Mucosa of descending colon (tissue), 3 donors: ENCODE results near the gene OR5B12. TPM values are rescaled to one million over a fixed set of nuclear protein-coding genes. Genes with fewer than 3 reads are reported as not detected.

Experiments
- ATAC-seq: fragments of 200-7000 bp; cut with Tn5 transposase; one replicate; pipeline ENCODE4 v1.9.1; 2020; ENCODE audit warnings: mild to moderate bottlenecking, moderate library complexity
- DNase-seq, 3 donors: peaks; one replicate each; pipeline ENCODE4 v3.0.0-alpha.2; 2020
- H3K36me3 ChIP-seq: fragments of 200-600 bp; one replicate; pipeline ENCODE4 v1.8.0; 2021; ENCODE audit warnings: low read depth, mild to moderate bottlenecking
- H3K4me1 ChIP-seq: fragments of 200-600 bp; one replicate; pipeline ENCODE4 v1.8.0; 2021; ENCODE audit warnings: low read depth, mild to moderate bottlenecking
- H3K4me3 ChIP-seq: fragments of 200-600 bp; one replicate; pipeline ENCODE4 v1.8.0; 2021; ENCODE audit warnings: mild to moderate bottlenecking
- H3K9me3 ChIP-seq: fragments of 200-600 bp; one replicate; pipeline ENCODE4 v1.8.0; 2021; ENCODE audit warnings: mild to moderate bottlenecking
- CTCF ChIP-seq: fragments of 200-600 bp; IDR thresholded peaks from one replicate; pipeline ENCODE4 v1.8.0; 2022; ENCODE audit warnings: antibody characterized with exemption, mild to moderate bottlenecking
- intact Hi-C, 2 donors: fragments of 100-400 bp; cut with DNase I in 1 of 2; cut with micrococcal nuclease in 1 of 2; formaldehyde crosslinking; loops; one replicate each; pipeline versions ENCODE4 v1.11.0 to v1.11.1; 2022; cut with DNase I, micrococcal nuclease
- total RNA-seq, 3 donors: library from RNA; stranded (reverse); fragmentation: NEBNext Ultra II Directional in 2 of 3; extraction: Animal tissue kit (Norgen Biotek cat#: 25700) in 2 of 3; gene quantifications; one replicate each; pipeline versions ENCODE4 v1.2.1 to v1.2.4, GENCODE V29; 2021 to 2023
- donor health status: DM: no; HTN: no; CAD: no; lungs with moderate emphysema.
- donor health status: DM: no; HTN: no; CAD: no.
- donor health status: DM: no; HTN: yes; CAD: no.

OR5B12 gene
- total RNA-seq, 3 donors from 2014 or later: not detected

- DNase-seq (no peak), ATAC-seq (no peak)
- Histone ChIP-seq H3K4me1 (no peaks in the 10 kb centered on the region), H3K36me3 (no peaks in the 10 kb centered on the region), H3K4me3 (no peak overlapping the region), H3K9me3 (no peaks in the 10 kb centered on the region)
- intact Hi-C loops: no loop called here
- no peak for TF ChIP-seq CTCF
Observed at GRCh38 chr11:58394195-58394594, 47.8 kb downstream of the OR5B12 start.

GRCh38 chr11:58392746-58393145, 49.3 kb downstream of the OR5B12 start:
- DNase-seq: no peak
- Histone ChIP-seq H3K36me3 (no peaks in the 10 kb centered on the region), H3K9me3 (no peaks in the 10 kb centered on the region), H3K4me1 (no peaks in the 10 kb centered on the region), H3K4me3 (no peak overlapping the region)
- no peak for TF ChIP-seq CTCF
- ATAC-seq: no peak
- intact Hi-C loops: no loop called here

- Histone ChIP-seq H3K4me1 (no peaks in the 10 kb centered on the region), H3K9me3 (no peaks in the 10 kb centered on the region), H3K36me3 (no peaks in the 10 kb centered on the region), H3K4me3 (no peak overlapping the region)
- TF ChIP-seq CTCF: no peak
- ATAC-seq (no peak), DNase-seq (no peak)
- intact Hi-C loops: no loop called here
Observed at GRCh38 chr11:58391879-58392278, 50.2 kb downstream of the OR5B12 start.

- H3K4me3 ChIP-seq: no peak overlapping the region
- peak in 1 of 3 donors; percentile 39 for DNase-seq
- TF ChIP-seq CTCF: no peak
- no peaks in the 10 kb centered on the region for H3K4me1 ChIP-seq
- intact Hi-C loops: no loop called here
- no peak for ATAC-seq
- no peaks in the 10 kb centered on the region for H3K36me3 ChIP-seq
- H3K9me3 ChIP-seq: no peaks in the 10 kb centered on the region
Observed at GRCh38 chr11:58390551-58391063, 51.4 kb downstream of the OR5B12 start.

Other genes with a start within 250 kb of the OR5B12 start
- not detected for gene OR1S2, start 238.1 kb downstream of the OR5B12 start, total RNA-seq
- not detected for gene OR1S1, start 229.5 kb downstream of the OR5B12 start, total RNA-seq
- gene OR10Q1, start 213.3 kb downstream of the OR5B12 start, total RNA-seq: not detected
- gene OR10W1, start 174.0 kb downstream of the OR5B12 start, total RNA-seq: not detected
- gene OR5B17, start 83.2 kb downstream of the OR5B12 start, total RNA-seq: not detected
- gene OR5B3, start 35.4 kb downstream of the OR5B12 start, total RNA-seq: not detected
- not detected for gene OR5B2, start 14.1 kb downstream of the OR5B12 start, total RNA-seq
- gene OR5B21, start 65.9 kb upstream of the OR5B12 start, total RNA-seq: not detected
- 10 to 100 TPM; 10.7 to 20.1 (median 12.7) TPM for gene LPXN, start 133.6 kb upstream of the OR5B12 start, total RNA-seq
- gene ZFP91, start 136.8 kb upstream of the OR5B12 start, total RNA-seq: 10 to 100 TPM; 70.0 to 93.9 (median 75.3) TPM
- gene CNTF, start 180.4 kb upstream of the OR5B12 start, total RNA-seq: 1 to 10 TPM; 2.0 to 2.6 (median 2.5) TPM